Smooth muscle cell of trachea (primary cell): ENCODE measurements around the gene TCEAL4. TPM values are rescaled to one million over a fixed set of nuclear protein-coding genes. Genes with fewer than 3 reads are reported as not detected.

Source experiments
- total RNA-seq: library from RNA; depleted of rRNA; stranded (reverse); fragments of >200 nt; gene quantifications from 2 replicates; pipeline ENCODE4 v1.2.1, GENCODE V29; 2014

TCEAL4 gene
- 32.6 and 43.5 TPM in 2 replicates for total RNA-seq

DNA sequence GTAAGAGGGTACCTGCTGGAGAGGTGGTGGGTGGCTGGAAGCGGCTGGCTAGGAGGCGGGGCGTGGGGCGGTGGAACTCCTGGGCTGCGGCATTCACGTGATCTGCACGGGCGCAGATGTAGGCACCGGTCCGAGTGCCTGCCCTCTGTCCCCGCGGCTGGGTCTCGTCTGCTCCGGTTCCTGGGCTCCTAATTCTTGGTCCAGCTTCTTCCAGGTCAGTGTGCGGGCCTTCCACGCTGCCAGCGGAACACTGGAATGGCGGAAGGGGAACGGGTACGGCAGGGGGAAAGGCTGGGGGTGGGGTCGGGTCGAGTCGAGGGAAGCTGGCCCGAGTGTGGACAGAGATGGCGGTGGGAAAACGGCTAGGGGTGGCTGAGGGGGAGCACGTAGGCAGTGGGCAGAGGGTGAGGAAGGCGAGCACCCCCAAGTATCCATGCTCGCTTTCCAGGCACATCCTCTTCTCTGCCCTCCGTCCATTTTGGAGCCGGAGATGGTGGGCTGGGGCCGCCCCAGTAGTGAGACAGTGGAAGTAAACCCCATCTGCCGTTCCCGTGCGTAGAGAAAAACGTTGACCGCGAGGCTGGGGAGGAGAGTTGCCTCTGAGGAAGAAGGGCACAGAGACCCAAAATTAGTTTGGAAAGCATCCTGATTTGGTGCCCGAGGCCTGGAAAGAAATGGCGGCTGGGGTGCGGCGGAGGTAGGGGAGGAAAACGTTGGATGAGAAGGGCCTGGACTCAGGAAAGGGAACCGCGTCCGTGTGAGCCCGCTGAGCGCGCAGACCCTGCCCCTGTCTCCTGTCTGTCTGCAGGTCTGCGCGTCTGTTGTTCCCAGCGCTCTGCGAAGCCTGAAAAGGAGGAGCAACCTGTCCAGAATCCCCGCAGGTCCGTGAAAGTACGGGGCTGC is at the start of gene TCEAL4:
TCEAL4 (plus strand) TSS at position 105 of the 903 bp plus-strand sequence. CDS start 1,161 bp downstream, outside the sequence.

DNA sequence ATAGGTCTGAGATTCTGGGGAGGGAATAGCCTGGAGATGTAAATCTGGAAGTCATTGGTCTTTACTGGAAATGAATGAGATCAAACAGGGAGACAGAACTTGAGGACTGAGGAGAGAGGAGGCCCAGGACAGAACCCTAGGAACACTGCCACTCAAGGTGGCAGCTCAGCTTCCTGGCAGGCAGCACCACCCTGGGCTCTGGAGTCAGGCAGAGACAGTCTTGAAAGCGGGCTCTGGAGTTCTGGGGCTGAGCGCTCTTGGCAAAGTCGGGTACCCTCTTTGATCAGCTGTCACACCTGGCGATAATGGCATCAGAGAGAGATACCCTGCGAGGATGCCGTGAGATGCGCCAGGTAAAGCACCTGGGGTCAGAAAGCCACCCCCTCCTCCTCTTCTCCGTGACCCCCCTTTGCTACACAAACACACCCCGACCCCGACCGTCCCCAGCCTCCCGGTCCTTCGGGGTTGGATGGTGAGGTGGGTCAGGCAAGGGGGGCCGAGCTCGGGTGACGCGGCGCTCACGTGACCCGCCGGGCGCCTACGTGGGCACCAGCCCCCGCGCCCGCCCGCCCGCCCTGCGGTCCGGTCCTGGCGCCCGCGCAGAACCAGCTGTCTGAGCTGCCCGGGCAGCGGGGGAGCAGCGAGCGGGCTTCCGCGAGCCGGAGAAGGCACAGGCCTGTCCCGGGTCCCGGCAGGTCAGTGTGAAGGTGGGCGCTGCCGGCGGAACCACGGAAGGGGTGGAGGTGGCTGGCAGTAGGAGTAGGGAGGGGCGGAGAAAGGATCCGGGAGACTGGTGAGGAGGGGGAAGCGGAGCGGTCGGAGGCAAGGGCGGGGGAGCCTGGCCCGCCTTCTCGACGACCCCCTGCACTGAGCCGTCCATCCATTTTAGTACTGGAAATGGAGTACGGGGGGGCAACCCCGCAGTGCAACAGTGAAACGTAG is 22.3 kb downstream of the TCEAL4 start, which contains the start of gene TCEAL3:
TCEAL3 (plus strand) TSS at position 600 of the 942 bp plus-strand sequence. CDS start 1,102 bp downstream, outside the sequence.

DNA sequence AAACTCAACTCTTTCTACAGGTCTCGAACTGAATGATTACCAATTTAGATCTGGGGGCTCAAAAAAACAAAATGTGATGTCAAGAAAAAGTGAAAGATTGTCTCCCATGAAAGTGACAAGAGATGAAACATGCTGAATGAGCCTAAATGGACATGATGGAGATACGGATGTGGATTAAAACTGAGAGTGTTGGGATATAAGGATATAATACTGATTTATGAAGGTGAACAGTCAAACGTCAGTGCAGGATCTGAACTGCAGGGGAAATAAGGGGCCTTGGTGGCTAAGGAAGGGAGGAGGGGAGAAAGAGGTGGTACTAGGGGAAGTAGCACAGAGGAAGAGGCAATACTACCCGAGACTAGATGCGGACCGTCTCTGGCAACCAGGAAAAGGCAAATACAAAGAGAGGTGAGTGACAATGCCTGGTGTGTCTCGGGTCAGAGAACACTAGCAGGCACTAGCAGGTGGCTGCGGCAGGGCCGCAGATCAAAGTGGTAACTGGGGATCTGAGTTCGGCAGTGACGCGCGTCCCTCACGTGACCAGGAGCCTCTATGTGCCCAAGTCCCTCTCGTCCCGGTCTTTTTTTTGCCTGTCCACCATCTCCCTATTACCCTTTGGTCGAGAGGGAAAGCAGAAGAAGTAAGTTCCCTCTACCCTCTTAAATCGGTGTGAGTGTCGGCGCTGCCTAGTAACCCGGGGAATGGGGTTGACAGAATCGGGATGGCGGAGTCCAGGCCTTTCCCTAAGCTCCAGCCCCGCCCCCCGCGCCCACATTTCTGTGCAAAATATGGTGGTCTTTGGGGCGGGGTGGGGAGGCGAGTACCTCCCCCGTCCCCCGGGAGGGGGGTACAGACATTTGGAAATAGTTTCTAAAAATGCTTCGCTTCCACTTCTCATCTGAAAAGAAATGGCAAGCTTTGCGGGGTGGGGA is 43.3 kb downstream of the TCEAL4 start, which contains the start of gene TCEAL1:
TCEAL1 (plus strand) TSS at position 590 of the 932 bp plus-strand sequence. CDS start 942 bp downstream, outside the sequence.

Other genes with a start within 250 kb of the TCEAL4 start
- 77.6 and 144 TPM in 2 replicates for gene TCEAL9, start 229.0 kb upstream of the TCEAL4 start, total RNA-seq
- 321 and 412 TPM in 2 replicates for gene BEX3, start 209.0 kb upstream of the TCEAL4 start, total RNA-seq
- gene RAB40A, start 66.0 kb upstream of the TCEAL4 start, total RNA-seq = under 0.01 and 0.15 TPM in 2 replicates
- gene TCEAL3, start 22.4 kb downstream of the TCEAL4 start, total RNA-seq = 15.5 and 17.7 TPM in 2 replicates
- 20.5 and 30.8 TPM in 2 replicates for gene TCEAL1, start 43.5 kb downstream of the TCEAL4 start, total RNA-seq
- 396 and 849 TPM in 2 replicates for gene MORF4L2, start 101.2 kb downstream of the TCEAL4 start, total RNA-seq
- 0.17 TPM in 1 of 2 replicates, not detected in the other for gene TMEM31, start 125.4 kb downstream of the TCEAL4 start, total RNA-seq
- gene PLP1, start 191.3 kb downstream of the TCEAL4 start, total RNA-seq = 0.44 and 1.5 TPM in 2 replicates
- gene RAB9B, start 246.7 kb downstream of the TCEAL4 start, total RNA-seq = 0.66 and 0.73 TPM in 2 replicates